Erythroblast (primary cell): Measurements from ENCODE around the gene TMEM200A.

Experiments
- GATA1 ChIP-seq: IDR thresholded peaks from 2 replicates; pipeline ENCODE4 v1.6.1; 2011; ENCODE audit warnings: low read depth, mild to moderate bottlenecking, control low read depth, low read length, moderate library complexity
- POLR2A ChIP-seq: IDR thresholded peaks from 2 replicates; pipeline ENCODE4 v1.6.1; 2011; ENCODE audit warnings: mild to moderate bottlenecking, low read length

DNA sequence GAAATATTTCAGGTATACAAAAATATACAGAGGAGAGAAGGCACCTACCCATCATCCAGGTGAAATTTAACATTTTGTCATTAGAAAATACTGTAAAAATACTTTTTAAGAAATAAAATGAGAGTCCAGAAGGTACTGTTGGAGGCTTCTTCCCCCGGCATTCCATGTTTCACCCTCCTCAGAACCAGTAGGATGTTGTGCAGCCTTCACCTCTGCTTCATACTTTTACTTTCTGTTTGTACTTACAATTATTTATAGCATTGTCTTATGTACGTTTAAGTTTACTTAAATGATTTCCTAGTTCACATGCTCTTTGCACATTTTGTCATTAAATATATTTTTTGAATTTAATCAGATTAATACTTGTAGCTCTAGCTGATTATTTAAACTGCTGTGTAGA, 30.9 kb downstream of the TMEM200A start:
- no peak for TF ChIP-seq POLR2A
- TF ChIP-seq GATA1: no peak
